ENCODE results near the gene AP1M1. TPM values are rescaled to one million over a fixed set of nuclear protein-coding genes. Genes with fewer than 3 reads are reported as not detected.

The AP1M1 gene
- total RNA-seq, 1 experiment from 2014 or later = 95.9 TPM

DNA sequence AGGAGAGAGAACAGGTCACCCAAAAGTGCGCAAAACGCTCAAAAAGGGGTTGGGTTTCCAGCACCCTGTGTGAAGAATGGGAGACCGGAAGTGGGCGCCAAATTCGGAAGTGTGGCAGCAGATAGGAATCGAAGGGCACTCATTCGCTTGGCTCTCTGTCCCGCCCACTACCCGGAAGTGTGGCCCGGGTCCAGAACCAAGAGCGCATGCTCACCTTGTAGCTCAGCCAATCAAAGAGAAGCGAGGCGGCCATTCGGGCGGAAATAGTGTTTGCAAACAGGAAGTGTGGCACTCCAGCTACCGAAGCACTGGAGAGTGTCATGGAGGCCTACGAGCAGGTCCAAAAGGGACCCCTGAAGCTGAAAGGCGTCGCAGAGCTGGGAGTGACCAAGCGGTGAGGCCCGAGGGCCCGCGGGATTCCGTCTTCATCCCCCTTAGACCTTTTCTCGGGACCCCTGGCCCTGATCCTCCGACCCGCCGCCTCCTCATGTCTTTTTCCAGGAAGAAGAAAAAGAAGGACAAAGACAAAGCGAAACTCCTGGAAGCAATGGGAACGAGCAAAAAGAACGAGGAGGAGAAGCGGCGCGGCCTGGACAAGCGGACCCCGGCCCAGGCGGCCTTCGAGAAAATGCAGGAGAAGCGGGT lies 12.5 kb upstream of the AP1M1 start, which contains the start of gene FAM32A:
Gene FAM32A, plus strand, starts transcription at position 288 of the 645 bp plus-strand sequence. Its CDS starts 33 bp downstream, at position 321.
- DNase-seq (ENCODE audit: low spot score) = peak; percentile 100

DNA sequence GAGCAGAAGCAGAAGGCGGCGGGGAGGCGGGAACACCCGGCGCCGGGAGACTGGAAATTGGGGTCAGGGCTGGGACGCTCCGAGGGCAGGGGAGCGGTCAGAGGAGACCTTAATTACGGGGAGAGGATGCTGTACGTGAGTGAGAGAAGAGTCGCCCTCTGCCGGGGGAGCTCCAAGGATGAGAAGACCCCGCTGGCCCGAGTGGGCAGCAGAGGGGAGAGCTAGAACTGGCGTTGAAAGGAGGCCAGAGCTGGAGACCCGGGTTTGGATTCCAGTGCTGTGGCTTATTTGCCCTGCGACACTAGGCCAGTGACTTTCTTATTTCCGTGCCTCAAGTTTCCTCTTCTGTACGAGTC lies 12.0 kb upstream of the AP1M1 start:
- peak; percentile 55 for DNase-seq (ENCODE audit: low spot score)

DNA sequence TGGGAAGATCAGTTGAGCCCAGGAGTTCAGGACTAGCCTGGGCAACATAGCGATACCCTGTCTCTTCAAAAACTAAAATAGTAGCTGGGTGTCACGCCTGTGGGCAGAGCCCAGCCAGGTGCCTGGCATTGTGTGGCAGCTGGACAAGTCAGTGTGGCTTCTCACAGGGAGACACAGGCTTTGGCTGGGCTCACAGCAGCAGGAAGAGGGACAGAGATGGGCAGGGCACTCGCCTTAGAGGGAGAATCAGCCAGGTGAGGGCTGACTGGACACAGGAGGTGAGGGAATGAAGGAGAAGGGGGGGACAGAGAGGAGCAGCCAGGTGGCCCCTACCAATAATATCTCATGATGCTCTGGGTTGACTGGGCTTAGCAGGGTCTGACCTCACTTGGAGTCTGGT lies 9.2 kb upstream of the AP1M1 start:
- no peak for DNase-seq (ENCODE audit: low spot score)

DNA sequence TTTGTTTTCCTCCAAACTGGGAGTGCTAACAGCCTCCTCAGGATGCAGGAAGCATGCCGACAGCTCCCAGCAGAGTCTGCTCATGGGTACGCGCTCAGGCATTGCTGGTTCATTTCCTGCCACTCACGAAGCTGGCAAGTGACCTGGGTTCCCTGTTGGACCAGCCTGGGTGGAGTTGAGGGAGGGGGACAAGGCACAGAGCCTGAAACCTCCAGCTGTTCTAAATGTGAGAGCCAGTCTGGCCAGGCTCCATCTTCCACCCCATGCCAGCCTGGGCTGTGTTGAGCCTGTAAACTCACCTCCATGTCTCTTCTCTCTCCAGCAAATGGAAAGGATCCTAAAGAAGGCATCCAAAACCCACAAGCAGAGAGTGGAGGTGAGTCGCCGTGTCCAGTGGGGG lies 7.5 kb upstream of the AP1M1 start:
- no peak for DNase-seq (ENCODE audit: low spot score)

DNA sequence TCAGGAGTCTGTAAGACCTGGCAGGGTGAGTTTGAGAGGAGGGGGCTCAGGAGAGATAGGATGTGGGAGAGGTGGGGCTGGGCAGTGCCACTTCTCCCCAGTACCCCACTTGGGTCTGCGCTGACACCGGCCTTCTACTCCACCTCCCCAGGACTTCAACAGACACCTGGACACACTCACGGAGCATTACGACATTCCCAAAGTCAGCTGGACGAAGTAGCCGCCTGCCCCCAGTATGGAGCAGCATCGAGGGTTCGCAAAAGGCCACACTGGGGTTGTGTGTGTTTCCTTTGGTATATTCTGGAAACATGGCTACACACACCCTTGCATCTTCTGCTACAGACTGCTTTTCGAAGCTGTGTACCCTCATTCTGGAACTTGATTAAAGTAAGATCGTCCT lies 7.0 kb upstream of the AP1M1 start:
- no peak for DNase-seq (ENCODE audit: low spot score)

DNA sequence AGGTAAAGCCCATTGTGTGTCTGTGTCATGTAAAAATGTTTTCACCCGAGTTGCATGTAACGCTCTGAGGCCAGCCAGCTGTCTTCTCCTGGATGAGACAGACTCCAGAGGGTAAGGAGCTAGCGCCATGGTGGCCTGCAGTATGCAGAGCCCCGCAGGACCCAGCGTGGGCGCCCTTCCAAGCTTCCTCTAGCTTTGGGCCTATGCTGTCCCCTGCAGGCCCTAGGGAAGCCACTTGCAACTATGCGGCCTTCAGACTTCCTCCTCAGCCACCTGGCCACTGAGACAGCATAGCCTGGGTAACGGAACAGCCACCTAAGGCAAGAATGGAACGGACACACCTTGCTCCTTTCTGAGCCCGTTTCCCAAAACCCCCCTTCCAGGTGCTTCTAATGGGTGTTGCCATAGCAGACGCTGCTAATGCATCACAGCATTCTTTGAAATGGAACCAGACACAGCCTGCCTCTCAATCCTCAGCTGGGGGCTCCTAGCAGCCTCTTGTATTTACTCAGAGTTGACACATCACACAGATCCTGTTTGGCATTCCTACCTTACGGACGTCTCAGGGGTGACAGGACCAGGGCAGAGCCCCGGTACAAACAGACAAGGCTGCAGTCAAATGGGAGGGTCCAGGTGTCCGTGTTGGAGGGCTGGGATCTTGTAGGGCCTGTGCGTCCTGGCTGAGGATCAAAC lies 6.3 kb upstream of the AP1M1 start:
- DNase-seq (ENCODE audit: low spot score) = no peak

DNA sequence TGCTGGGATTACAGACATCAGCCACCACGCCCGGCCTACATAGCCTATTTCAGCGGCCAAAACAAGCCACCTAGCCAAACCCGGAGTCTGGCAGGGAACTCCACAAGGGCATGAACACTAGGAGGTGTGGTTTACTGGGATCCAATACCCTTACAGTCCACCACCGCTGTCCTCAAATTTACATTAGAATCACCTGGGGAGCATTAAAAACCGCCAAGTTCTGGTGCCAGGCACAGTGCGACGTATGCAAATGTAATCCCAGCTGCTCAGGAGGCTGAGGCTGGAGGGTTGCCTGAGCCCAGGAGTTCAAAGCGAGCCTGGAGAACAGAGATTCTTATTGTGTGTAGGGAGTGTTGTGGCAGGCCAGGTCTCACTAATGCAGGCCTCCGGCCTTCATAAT lies 4.2 kb upstream of the AP1M1 start:
- DNase-seq (ENCODE audit: low spot score) = no peak

DNA sequence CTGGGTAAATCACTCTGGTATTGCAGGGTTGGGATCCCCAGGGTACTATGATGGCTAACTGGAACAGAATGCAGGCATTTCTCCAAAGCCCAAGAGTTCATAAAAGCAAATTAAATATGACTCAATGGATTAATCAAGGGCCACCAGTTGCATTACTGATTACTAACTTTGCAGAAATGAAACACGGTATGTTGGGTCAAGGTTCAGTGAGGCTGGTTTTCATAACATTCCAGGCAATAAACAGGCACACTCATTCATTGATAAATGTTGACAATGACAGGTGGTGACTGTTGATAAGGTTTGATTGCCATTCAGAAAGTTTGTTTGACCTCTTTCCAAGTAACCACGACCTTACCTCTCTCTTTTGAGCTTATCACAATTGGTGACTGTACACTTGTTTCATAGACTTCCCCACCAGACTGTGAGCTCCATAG lies 506 bp upstream of the AP1M1 start:
- DNase-seq (ENCODE audit: low spot score) = peak; percentile 17

DNA sequence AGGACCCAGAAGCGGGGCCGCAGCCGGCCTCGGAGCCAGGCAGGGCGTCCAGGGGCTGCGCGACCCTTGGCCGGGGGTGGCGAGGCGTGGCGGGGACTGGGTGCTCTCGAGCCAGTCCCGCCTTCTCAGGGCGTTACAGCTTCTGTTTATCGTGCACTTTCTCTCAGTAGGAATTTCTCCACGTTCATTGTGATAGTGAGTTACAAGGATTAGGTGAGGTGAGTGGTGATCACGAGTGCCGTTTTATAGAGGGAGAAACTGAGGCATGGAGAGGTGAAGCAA lies 600 bp downstream of the AP1M1 start:
- no peak for DNase-seq (ENCODE audit: low spot score)

DNA sequence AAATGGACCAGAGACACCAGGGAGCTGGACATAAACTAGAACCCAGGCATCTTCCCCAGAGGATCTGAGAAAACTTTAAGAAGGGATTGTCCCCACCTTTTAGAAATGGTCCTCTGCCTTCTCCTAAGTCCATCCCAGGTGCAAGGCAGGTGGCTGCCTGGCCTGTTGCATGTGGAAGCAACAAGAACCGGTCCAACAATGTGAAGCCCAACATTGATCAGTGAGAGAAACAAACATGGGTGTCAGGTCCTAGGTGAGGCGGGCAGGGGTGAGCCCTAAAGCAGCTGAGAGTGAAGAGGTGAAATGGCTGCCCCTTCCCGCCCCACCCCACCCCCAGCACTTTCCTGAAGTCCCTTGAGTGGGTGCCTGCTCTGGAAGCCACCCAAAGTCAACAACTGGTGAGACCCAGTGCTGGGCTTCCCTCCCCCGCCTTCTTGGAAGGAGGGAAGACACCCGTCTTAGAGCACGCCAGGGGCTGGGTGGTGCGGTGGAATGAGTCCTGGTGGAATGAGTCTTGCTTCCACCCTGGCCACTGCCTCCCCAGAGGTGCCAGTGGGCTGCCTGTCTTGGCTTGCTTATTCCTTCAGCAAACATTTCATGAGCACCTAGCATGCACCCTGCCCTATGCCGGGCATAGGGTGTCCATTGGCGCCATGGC lies 1.7 kb downstream of the AP1M1 start:
- no peak for DNase-seq (ENCODE audit: low spot score)

DNA sequence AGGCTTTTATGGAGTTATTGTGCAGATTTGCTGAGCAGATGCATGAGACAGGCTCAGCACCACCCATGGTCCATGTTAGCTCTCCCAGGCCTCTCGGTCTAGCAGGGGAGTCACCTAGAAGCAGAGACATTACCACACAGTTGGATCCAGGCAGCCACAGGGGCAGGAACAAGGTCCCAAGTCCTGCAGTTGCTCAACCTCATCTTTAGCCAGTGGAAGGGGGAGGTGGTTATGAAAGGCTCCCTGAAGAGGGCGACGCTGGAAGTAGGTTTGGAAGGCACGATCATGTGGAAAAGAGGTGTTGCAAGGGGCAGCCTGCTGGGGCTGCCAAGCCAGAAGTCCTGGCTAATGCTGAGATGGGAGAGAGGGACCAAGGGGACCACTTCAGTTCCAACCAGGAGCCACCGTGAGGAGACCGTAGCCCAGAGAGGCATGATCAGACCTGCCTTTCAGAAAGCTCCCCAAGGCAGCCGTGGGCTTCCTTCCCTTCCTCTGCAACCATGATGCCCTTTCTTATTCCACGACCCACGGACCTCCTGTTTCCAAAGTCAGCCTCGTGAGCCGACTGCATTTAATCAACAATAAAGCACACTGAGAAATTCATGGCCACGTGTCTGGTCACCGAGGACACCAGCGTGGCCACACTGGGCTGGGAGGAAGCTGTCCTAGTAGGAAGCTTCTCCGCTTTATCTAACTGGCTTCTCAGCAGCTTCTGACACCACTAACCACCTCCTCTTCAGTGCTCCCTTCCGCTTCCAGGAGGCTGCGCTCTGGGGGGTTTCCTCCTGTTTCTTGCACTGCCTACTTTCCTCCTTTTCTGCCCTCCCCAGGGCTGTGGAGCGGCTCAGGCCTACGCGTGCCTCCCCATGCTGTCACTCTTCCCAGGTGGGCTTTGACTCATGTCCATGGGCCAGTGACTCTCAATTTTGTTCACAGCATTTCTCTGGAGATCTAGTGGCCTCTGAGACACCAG lies 2.6 kb downstream of the AP1M1 start:
- peak; percentile 13 for DNase-seq (ENCODE audit: low spot score)

DNA sequence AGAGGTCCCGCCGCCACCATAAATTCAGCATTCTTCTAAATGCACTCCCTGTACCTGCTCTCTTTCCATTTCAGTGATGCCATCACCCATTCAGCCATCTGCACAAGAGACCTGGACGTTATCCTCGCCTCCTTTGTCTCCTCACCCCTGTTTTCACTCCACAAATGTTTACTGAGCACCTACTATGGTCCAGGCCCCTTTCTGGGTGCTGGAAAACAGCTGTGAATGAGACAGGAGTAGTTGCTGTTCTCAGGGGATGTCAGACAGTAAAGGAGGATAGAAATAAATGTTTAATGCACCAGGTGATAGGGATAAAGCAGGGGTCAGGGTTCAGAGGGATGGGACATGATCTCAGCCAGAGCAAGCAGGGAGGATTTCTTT lies 3.3 kb downstream of the AP1M1 start:
- no peak for DNase-seq (ENCODE audit: low spot score)

DNA sequence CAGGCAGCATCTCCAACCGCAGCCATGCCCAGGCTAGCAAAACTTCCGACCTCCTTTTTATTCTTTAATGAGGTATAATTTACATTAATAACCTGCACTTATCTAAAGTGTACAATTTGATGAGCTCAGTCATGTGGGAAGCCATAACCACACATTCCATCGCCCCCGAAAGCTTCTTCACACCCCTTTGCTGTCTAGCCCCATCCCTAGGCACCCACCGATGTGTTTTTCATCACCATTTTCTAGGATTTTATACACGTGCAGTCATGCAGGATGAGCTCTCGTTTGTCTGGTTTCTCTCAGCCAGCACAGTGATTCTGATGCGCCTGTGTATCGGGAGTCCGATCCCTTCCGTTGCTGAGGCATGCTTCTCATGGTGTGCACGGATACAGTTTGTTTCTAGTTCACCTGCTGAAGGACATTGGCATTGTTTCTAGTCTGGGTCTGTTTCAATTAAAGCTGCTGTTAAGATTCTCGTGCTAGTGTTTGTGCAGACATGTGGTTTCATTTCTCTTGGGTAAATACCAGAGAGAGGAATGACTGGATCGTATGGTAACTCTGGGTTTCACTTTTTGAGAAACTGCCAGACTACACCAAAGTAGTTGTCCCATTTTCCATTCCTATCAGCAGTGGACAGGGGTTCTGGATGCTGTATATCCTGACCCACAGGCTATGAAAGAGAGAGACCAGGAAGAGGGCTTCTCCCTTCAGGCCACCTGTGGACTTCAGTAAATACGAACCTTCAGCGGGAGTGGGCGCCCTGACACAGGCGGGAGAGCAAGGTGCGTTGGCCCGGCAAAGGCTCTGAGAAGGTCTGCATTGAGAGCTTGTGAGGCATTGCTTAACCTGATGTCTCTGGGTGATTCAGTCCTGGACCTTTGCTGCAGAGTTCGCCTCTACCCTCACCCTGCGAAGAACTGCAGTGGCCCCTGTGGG lies 4.9 kb downstream of the AP1M1 start:
- no peak for DNase-seq (ENCODE audit: low spot score)

DNA sequence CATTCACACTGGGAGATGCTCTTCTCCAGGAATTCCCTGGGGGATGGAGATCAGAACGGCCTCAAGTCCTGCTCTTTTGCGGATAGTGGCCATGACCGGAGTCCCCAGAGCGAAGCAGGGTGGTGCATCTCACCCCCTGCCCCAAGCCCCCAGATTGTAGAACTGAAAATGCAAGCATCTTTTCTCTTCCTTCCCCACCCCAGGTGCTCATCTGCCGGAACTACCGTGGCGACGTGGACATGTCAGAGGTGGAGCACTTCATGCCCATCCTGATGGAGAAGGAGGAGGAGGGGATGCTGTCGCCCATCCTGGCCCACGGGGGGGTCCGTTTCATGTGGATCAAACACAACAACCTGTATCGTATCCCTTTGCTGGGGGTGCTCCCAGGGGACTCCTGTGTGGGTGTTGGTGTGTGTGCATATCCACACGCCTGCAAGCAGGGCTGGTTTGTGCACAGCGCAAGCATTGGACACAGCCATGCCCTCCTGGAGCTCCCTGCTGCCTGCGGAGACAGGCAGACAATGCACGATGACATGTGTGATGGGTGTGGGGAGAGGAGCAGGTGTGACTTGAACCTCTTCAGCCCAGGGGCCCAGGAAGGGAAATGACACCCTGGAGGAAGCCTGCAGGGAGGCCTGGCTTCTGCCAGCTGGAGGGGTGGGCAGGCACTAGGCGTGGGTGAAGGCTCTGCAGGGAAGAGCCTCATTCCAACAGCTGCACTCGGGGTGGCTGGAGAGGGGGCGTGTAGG lies 5.7 kb downstream of the AP1M1 start:
- no peak for DNase-seq (ENCODE audit: low spot score)

DNA sequence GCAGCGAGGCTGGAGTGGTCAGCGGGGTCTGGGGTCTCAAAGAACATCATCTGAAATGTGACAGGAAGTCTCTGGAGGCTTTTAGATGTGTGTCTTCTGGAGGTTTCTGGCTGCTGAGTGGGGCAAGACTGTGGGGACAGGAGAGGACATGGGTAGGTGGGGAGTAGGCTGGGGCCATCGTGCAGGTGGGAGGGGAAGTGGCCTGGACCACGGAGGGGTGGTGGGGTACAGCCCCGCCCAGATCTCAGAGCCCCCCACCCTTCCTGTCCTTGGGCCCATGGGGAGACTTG lies 6.2 kb downstream of the AP1M1 start:
- no peak for DNase-seq (ENCODE audit: low spot score)

DNA sequence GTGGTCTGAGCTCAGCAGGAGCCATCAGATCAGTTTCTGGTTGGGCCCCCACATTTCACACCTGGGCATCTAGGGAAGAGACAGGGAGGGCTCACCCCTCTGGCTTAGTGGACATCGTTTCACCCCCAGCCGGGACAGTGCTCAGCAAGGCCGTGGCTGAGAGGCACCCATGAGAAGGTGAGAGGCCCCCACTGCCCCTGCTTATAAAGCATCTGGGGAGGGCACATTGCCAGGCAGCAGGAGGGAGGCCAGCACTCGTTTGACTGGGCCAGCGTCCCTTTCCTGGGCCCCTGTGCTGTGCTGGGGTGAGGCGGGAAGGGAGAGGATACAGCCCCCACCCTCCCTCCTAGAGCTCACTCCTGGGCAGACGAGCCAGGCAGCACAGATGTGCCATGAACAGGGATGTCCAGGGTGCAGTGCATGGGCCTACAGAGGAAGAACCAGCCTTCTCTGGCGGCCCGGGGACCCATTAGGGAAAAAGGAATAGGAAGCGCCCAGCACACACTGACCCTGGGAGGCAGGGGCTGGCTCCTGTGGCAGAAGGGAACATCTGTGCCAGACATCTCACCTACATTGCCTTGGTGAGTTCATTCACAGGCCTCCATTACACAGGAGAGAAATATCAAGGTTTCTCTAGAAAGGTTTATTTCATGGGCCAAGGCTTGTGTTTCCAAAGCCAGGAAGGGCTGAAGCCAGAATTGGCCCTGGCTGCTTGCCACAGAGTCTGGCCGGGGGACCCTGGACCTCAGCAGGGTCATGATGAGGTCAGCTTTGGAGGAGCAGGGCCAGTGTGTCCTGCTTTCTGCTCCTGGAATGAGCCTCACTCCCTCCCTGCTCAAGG lies 7.7 kb downstream of the AP1M1 start:
- DNase-seq (ENCODE audit: low spot score) = no peak

DNA sequence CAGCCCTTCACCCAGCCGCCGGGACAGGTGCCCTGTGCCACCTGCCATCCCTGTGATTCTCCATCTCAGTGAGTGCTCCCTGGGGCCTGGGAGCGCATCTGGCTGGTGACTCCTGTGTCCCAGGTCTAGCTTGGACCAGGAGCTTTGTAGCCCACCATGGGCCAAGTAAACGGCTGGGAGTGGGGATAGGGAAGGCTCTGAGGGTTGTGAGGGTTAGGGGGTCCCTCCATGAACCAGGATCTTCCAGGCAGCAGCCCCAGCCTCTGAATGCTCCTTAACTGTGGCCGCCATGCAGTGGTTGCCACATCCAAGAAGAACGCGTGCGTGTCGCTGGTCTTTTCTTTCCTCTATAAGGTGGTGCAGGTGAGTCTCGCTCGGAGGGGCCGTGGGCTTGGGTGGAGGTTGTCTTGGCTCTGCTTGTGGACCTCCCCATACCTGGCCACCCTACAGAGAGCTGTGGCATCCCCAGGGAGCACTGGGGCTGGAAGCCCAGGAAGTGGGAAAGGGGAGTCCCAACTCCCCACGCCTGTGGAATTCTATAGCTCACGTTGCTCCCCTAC lies 8.4 kb downstream of the AP1M1 start:
- DNase-seq (ENCODE audit: low spot score) = no peak

DNA sequence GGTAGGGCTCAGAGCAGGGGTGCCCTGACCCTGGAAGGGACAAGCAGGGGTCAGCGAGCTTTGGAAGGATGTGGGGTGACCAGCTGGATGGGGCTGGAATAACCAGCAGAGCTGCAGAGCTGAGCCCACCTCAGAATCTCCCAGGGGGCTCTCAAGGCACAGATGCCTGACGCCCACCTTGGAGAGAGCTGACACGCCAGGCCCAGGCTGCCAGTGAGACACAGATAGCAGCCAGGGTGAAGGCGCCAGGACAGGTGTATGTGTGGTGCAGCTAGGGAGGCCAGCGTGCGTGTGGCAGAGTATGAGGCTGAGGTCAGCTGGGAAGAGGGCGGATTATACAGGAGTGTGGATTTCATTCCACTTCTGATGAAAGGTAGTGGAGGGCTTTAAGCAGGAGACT lies 8.9 kb downstream of the AP1M1 start:
- DNase-seq (ENCODE audit: low spot score) = no peak

DNA sequence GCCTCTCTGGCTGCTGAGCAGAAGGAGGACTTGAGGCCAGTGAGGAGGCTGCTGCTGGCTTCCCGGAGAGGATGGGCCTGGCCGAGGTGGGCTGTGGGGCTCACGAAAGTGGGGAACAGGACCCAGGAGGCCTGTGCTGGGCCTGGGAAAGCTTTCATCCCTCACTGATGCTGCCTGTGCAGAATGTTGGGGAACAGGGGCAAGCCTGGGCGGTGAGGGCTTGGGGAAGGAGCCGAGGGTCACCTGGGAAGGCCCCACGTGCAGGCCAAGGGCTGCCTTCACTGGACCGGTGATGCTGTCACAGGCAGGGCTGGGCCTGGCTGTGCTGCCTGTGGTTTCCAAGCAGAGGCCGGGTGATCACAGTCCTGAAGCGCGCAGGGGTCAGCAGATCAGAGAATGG lies 9.4 kb downstream of the AP1M1 start:
- no peak for DNase-seq (ENCODE audit: low spot score)

All from H4 (cell line).